Glomerular endothelial cell (primary cell): ENCODE data around the gene TIMM29. TPM values are rescaled to one million over a fixed set of nuclear protein-coding genes. Genes with fewer than 3 reads are reported as not detected.
"Not testable (repeated sequence)": the region's sequence is repeated elsewhere in the genome, so short reads cannot be mapped to it uniquely, and the experiment has no call there.

ENCODE experiments used
- DNase-seq: peaks from one replicate; pipeline ENCODE4 v3.0.0-alpha.2; 2011; ENCODE audit warnings: low read depth, low spot score; ENCODE audit errors: extremely low read depth
- total RNA-seq: library from RNA; depleted of rRNA; stranded (reverse); fragments of >200 nt; gene quantifications from 2 replicates; pipeline ENCODE4 v1.2.3, GENCODE V29; 2015

The TIMM29 gene
- total RNA-seq, 1 donor from 2014 or later = 38.3 TPM

DNA sequence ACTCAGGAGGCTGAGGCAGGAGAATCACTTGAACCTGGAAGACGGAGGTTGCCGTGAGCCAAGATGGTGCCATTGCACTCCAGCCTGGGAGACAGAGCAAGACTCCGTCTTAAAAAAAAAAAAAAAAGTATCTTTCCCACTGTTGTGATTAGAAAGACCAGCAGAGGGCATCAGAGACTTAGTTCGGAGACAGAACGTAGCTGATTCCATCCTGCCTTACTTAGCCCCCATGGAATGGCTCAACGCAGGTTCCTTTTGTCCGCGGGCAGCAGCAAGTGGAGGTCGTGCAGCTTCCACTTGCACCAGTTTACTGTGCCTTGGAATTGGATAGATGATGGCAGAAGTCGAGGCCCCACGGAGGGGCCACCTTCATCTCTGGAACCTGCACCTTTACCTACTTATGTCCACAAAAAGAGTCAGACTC is 8.1 kb downstream of the TIMM29 start:
- peak; percentile 52 for DNase-seq

- not testable (repeated sequence) for DNase-seq
Observed at GRCh38 chr19:10941649-10942048, 13.0 kb downstream of the TIMM29 start.

DNA sequence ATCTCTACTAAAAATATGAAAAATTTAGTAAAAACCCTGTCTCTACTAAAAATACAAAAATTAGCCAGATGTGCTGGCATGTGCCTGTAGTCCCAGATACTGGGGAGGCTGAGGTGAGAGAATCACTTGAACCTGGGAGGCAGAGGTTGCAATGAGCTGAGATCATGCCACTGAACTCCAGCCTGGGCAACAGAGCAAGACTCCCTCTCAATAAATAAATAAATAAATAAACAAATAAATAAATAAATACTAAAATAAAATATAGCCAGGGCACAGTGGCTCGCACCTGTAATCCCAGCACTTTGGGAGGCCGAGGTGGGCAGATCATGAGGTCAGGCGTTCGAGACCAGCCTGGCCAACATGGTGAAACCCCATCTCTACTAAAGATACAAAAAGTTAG is 14.8 kb downstream of the TIMM29 start:
- DNase-seq = not testable (repeated sequence)

DNA sequence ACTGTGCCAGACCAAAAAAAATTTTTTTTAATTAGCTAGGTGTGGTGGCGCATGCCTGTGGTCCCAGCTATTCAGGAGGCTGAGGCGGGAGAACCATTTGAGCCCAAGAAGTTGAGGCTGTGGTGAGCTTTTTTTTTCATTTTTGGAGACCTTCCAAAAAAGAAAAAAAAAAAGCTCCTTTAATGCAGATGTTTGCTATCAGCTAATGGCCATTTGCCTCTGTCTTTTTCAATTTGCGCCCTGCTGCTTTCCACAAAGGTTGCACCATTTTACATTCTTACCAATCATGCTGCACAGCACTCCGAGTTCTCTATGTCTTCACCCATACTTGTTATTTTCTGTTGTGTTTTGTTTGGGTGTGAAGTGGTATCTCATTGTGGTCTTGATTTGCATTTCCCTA is 16.7 kb downstream of the TIMM29 start:
- no peak for DNase-seq

DNA sequence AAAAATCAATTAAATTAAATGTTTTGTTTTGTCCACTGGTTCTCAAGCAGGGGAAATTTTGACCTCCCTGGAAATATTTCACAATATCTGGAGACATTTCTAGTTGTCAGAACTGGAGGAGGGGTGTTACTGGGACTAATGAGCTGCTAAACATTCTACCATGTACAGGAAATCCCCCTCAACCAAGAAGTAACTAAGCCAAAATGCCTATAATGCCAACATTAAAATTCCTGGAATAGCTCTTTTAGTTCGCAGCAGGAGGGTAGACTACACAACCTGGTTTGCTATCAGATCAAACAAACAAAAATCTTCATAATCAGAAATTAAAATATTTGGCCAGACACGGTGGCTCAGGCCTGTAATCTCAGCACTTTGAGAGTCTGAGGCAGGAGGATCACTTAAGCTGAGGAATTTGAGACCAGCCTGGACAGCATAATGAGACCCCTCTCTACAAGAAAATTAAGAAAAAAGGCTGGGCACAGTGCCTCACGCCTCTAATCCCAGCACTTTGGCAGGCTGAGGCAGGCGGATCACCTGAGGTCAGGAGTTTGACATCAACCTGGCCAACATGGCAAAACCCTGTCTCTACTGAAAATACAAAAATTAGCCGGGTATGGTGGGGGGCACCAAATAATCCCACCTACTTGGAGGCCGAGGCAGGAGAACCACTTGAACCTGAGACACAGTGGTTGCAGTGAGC is 18.5 kb downstream of the TIMM29 start:
- no peak for DNase-seq

DNA sequence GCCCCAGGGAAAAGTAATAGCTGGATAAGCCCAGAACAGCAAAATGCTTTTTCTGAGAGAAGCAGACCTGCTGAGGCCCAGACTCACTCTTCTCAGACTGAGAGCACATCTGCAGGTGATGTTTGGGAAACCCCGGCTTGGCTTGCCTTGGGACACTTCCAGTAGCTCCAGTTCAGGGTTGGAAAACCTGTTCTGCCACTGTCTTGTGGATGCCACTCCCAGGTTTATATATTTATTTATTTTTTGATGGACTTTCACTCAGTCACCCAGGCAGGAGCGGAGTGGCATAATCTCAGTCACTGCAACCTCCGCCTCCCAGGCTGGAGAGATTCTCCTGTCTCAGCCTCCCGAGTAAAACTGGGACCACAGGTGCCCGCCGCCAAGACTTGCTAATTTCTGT is 24.2 kb downstream of the TIMM29 start:
- no peak for DNase-seq

DNA sequence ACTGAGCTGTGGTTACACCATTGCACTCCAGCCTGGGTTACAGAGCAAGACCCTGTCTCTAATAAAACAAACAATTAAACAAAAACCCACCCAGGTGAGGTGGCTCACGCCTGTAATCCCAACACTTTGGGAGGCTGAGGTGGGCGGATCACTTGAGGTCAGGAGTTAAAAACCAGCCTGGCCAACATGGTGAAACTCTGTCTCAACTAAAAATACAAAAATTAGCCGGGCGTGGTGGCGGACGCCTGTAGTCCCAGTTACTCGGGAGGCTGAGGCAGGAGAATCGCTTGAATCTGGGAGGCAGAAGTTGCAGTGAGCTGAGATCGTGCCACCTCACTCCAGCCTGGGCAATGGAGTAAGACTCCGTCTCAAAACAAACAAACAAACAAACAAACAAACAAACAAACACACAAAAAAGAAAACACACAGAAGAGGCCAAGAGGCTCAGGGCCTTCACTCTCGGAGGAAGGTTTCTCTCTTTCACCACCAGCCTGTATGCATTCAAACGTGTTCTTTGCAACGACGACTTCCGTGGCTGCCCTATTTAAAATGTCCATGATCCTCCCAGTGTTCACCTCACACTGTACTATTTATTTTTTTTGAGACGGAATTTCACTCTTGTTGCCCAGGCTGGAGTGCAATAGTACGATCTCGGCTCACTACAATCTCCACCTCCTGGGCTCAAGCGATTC is 30.8 kb downstream of the TIMM29 start:
- DNase-seq = not testable (repeated sequence)

- DNase-seq = peak; percentile 39
Observed at GRCh38 chr19:10960314-10961072, 31.9 kb downstream of the TIMM29 start, which contains the start of gene SMARCA4. Gene SMARCA4 (plus strand): TSS chr19:10961030. CDS start chr19:10984152, 23,122 bp downstream.

GRCh38 chr19:10961073-10961860 is 32.7 kb downstream of the TIMM29 start:
- no peak for DNase-seq

DNA sequence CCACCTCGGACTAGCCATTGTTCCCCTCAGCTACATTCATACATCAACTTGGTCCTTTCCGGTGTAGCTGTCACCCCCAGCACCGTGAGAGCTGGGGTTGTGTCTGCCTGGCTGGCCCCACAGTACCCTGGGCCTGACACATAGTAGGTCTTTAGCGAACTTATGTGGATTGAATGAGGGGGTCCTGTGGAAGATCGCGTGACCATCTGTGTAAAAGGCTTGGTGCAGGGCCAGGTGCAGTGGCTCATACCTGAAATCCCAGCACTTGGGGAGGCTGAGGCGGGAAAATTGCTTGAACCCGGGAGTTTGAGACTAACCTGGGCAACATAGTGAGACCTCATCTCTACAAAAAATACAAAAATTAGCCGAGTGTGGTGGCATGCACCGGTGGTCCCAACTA is 34.3 kb downstream of the TIMM29 start:
- no peak for DNase-seq

- no peak for DNase-seq
Observed at GRCh38 chr19:10963865-10964264, 35.3 kb downstream of the TIMM29 start.

DNA sequence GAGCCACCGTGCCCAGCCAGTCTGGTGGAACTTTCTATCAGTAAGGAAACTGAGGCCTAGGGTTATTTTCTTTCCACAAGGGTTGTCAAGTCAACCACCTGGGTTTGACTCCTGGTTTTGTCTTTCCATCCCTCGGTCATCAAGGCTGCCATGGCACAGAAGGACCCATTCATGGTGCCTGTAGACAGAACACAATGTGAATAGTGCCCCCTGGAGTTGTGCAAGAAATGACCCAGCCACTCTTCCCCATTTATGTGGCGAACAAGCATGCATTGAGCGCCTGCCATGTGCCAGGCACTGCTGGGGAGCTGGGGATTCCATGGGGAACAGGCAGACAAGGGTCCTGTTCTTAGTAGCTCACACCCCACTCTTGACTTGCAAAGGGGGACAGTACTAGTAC is 36.3 kb downstream of the TIMM29 start:
- DNase-seq = no peak

DNA sequence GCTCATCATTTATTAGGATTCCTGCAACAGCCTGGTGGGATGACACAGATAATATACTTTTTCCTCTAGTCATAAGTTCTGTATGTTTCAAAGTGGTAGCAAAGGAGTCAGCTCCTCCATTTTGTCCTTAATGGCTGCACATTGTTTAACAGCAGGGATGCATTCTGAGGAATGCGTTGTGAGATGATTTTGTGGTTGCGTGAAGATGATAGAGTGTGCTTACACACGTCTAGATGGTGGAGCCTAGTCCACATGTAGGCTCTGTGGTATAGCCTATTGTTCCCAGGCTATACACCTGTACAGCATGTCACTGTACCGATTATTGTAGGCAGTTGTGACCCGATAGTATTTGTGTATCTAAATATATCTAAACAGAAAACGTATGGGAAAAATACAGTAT is 36.8 kb downstream of the TIMM29 start:
- DNase-seq = no peak

GRCh38 chr19:10966809-10967208 is 38.2 kb downstream of the TIMM29 start:
- no peak for DNase-seq

DNA sequence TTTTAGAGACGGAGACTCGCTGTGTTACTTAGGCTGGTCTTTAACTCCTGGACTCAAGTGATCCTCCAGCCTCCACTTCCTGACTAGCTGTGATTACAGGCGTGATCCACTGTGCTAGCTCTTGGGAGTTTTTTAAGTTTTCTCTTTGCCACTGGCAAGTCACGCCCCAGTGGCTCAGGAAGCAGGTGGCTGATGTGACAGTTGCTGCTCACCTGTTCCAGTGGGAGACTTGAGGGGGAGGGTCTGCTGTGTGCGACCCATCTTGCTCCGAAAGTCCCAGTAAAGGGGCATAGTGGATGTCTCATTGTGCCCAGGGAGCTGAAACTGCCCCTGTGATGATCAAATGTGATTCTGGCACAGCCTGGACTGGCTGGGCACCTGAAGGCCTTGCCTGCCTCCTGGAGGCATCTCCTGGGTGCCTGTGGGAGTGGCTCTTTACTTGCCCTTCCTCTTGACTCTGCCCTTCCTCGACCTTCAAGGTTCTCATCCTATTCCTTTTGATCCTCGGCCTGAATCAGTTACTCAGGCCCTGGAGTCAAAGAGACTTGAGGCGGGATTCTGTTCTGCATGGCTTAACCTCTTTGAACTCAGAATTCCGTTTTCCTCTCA is 40.0 kb downstream of the TIMM29 start:
- DNase-seq = no peak

DNA sequence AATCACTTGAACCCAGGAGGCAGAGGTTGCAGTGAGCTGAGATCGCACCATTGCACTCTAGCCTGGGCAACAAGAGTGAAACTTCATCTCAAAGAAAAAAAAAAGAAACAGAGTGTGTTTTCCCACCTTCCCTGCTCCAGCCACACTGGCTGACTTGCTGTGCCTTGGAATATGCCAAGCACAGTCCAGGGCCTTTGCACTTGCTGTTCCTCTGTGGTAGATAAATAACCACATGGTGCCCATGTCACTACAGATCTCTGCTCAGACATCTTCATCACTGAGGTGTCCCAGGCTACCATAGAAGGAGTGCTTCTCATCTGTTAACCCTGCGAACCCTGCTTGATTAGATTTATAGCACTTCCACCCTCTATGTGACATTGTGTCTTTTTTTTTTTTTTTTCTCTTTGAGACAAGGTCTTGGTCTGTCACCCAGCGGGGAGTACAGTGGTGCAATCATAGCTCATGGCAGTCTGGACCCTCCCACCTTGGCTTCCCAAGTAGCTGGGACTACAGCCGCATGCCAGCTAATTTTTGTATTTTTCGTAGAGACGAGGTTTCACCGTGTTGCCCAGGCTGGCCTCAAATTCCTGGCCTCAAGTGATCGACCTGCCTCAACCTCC is 42.6 kb downstream of the TIMM29 start:
- no peak for DNase-seq

GRCh38 chr19:10975374-10976130 is 46.9 kb downstream of the TIMM29 start:
- no peak for DNase-seq

DNA sequence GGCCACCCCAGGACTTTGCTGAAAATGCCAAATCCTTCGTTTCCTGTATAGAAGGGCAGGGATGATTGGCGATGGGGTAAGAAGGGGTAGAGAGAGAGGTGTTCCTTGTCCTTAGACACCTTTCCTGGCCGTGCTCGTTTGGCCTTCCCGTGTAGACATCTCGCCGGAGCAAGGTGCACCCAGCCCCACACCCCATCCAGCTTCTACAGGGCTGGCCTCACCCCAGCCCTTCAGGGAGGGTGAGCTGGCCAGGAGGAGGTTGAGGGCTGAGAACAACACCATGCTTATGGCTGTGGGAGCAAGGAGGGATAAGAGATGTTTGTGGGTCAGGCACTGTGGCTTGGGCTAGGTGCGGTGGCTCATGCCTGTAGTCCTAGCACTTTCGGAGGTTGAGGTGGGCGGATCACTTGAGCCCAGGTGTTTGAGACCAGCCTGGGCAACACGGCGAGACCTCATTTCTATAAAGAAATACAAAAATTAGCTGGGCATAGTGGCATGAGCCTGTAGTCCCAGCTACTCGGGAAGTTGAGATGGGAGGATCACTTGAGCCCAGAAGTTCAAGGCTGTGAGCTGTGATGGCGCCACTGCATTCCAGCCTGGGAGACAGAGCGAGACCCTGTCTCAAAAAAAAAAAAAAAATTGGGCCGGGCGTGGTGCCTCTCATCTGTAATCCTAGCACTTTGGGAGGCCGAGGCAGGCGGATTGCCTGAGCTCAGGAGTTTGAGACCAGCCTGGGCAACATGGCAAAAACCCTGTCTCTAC is 47.7 kb downstream of the TIMM29 start:
- DNase-seq = no peak

- DNase-seq = no peak
Observed at GRCh38 chr19:10977742-10978092, 49.1 kb downstream of the TIMM29 start.
